Measurements from ENCODE around the gene UNC13C. TPM values are rescaled to one million over a fixed set of nuclear protein-coding genes. Genes with fewer than 3 reads are reported as not detected.

Gene UNC13C
- total RNA-seq, 4 donors from 2014 or later = under 0.01 to 0.30 (median 0.21) TPM; not detected in 1

DNA sequence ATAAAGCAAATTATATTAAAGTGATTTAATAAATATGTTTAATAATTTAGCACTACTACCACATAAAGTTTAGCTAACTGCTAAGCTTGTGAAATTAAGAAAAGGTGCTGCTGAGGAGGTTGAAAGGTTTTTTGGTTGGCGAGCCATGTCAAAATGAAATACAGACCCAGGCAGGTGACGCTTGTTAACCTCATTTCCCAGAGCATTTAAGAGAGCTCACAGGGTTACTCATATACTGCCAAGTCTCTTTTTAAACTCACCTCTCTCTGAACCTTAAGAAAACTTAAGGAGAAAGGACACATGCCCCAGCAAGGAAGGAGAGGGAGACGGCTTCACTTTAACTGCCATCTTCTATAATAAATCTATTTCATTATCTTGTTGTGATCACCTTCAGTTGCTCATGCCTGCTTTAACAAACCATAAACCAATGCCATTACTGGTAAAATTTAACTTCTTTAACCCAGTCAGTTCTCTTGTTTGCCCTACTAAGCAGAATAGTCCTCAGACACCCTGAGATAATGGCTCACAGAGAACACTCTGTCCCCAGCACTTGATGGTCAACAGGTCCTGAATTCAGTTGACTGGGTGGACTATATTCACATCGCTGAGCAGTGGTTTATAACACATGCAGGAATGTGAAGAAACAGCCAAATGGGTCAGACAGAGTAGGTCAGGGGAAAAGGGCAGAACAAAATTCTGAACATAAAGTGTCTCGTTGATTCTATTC is 540.1 kb downstream of the UNC13C start:
- Histone ChIP-seq H3K9me3 (peaks cover 0 to 3% (median 0%) of the 10 kb centered on the region in 4 donors), H3K27me3 (no peaks in the 10 kb centered on the region), H3K4me1 (peaks cover 0 to 25% (median 7%) of the 10 kb centered on the region in 4 donors), H3K4me3 (no peak overlapping the region), H3K27ac (no peak overlapping the region), H3K36me3 (no peaks in the 10 kb centered on the region)
- DNase-seq (ENCODE audit: low spot score in 2 of 2) = no peak
- peak in 1 of 2 donors; percentile 7 for TF ChIP-seq EP300 (IDR thresholded peaks at IDR 0.05)
- TF ChIP-seq, protein P1, sequence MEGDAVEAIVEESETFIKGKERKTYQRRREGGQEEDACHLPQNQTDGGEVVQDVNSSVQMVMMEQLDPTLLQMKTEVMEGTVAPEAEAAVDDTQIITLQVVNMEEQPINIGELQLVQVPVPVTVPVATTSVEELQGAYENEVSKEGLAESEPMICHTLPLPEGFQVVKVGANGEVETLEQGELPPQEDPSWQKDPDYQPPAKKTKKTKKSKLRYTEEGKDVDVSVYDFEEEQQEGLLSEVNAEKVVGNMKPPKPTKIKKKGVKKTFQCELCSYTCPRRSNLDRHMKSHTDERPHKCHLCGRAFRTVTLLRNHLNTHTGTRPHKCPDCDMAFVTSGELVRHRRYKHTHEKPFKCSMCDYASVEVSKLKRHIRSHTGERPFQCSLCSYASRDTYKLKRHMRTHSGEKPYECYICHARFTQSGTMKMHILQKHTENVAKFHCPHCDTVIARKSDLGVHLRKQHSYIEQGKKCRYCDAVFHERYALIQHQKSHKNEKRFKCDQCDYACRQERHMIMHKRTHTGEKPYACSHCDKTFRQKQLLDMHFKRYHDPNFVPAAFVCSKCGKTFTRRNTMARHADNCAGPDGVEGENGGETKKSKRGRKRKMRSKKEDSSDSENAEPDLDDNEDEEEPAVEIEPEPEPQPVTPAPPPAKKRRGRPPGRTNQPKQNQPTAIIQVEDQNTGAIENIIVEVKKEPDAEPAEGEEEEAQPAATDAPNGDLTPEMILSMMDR (IDR thresholded peaks at IDR 0.05) = no peak
- WGBS, 2 donors = 42 to 53% methylated on average over 5 of the region's 5 CpGs

DNA sequence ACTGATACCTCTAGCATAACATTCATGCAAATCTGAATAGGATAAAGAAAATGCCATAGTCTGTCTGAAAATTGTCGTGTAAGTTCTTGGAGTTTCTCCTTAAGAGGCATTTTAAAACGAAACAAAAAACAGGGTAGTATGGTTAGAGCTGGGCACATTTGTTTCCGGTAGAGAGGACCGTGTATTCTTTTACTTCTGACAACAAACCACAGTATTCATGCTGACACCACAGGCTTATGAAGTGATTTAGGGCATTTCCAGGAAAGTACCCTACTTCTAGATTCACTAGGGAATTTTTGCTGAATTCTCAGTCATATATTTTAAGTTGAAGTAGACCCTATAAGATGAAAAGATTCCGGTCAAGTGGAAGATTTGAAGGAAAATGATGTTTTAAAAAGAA is 541.3 kb downstream of the UNC13C start:
- DNase-seq (ENCODE audit: low spot score in 2 of 2) = no peak
- TF ChIP-seq, protein P1 (IDR thresholded peaks at IDR 0.05) = no peak
- TF ChIP-seq POLR2A (IDR thresholded peaks at IDR 0.05) (no peak), EP300 (IDR thresholded peaks at IDR 0.05) (no peak)
- H3K27ac ChIP-seq = no peak overlapping the region
- H3K9me3 ChIP-seq = peaks cover 0 to 3% (median 0%) of the 10 kb centered on the region in 4 donors
- H3K27me3 ChIP-seq = no peaks in the 10 kb centered on the region
- WGBS, 2 donors = 46 to 54% methylated on average over 5 of the region's 5 CpGs
- H3K36me3 ChIP-seq = no peaks in the 10 kb centered on the region
- H3K4me3 ChIP-seq = no peak overlapping the region
- peaks cover 0 to 25% (median 7%) of the 10 kb centered on the region in 4 donors for H3K4me1 ChIP-seq

DNA sequence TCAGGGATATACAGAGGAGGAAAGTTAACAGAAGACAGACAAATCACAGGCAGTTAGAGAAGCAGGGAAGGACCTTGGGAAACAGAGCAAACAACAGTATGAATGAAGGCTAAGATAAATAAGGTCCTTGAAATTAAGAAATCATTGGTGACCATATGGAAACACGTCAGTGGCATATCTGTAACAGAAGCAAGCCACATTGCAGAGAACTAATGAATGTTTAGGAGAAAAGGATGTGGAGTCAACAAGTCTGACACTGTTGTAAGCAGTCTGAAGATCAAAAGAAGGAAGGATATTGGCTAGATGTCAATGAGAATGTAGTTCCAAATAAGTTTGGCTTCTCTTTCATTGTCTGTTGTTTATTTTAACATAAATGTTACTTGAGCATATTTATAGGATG is 542.4 kb downstream of the UNC13C start:
- TF ChIP-seq POLR2A (IDR thresholded peaks at IDR 0.05) = no peak
- no peak for TF ChIP-seq EP300 (IDR thresholded peaks at IDR 0.05)
- TF ChIP-seq, protein P1 (IDR thresholded peaks at IDR 0.05) = no peak
- Histone ChIP-seq H3K27ac (no peak overlapping the region), H3K9me3 (peaks cover 0 to 3% (median 0%) of the 10 kb centered on the region in 4 donors), H3K4me1 (peaks cover 0 to 25% (median 7%) of the 10 kb centered on the region in 4 donors), H3K36me3 (no peaks in the 10 kb centered on the region), H3K27me3 (no peaks in the 10 kb centered on the region), H3K4me3 (no peak overlapping the region)
- WGBS, 2 donors = 77 to 89% methylated on average over 1 of the region's 1 CpG
- DNase-seq (ENCODE audit: low spot score in 2 of 2) = no peak

DNA sequence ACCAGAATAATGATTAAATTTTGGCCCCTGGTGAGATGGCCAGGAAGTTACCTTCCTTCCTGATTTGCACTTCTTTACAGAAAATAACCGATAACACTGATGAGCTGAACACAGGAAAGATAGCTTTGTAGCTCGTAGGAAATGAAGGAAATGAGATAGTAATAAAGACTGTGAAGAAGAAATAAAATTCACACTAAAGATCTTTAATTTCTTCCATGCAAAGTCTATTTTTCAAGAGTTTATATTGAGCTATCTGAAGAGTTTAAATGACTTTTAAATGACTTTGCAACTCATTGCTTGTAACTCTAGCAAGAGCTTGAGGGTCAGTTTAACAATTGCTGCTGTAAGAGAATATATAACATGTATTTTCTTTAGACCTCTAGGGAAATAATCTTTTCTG is 543.0 kb downstream of the UNC13C start:
- Histone ChIP-seq H3K4me3 (no peak overlapping the region), H3K27me3 (no peaks in the 10 kb centered on the region), H3K9me3 (peaks cover 0 to 3% (median 0%) of the 10 kb centered on the region in 4 donors), H3K4me1 (peaks cover 0 to 25% (median 7%) of the 10 kb centered on the region in 4 donors), H3K27ac (no peak overlapping the region), H3K36me3 (no peaks in the 10 kb centered on the region)
- 75 to 80% methylated on average over 2 of the region's 2 CpGs for WGBS, 2 donors
- no peak for DNase-seq (ENCODE audit: low spot score in 2 of 2)
- TF ChIP-seq POLR2A (IDR thresholded peaks at IDR 0.05) (no peak), EP300 (IDR thresholded peaks at IDR 0.05) (no peak)
- TF ChIP-seq, protein P1 (IDR thresholded peaks at IDR 0.05) = no peak

DNA sequence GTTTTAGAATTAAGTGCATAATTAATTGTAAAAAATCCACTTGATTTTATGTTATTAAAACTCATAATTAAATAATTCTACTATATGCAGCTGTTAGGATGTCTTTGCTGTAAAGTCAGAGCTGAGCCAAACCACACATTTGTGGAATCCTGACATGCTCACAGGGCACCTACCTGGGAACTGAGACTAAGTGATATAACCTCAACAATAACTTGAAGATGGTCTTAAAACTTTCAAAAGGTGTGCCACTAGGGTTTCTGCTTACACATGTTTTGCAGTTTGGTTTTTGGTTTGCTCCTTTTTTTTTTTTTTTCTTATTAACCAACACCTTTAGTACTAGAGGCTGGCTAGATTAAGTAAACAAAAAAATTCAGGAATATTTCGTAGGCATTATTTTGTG is 549.8 kb downstream of the UNC13C start:
- TF ChIP-seq EP300 (IDR thresholded peaks at IDR 0.05) (no peak), POLR2A (IDR thresholded peaks at IDR 0.05) (no peak)
- TF ChIP-seq, protein P1 (IDR thresholded peaks at IDR 0.05) = no peak
- Histone ChIP-seq H3K4me1 (no peaks in the 10 kb centered on the region), H3K4me3 (no peak overlapping the region), H3K9me3 (peaks cover 0 to 2% (median 0%) of the 10 kb centered on the region in 4 donors), H3K27me3 (no peaks in the 10 kb centered on the region), H3K36me3 (no peaks in the 10 kb centered on the region), H3K27ac (no peak overlapping the region)
- no peak for DNase-seq (ENCODE audit: low spot score in 2 of 2)
- 83 to 92% methylated on average over 1 of the region's 1 CpG for whole genome bisulfite sequencing, 2 donors

All from tibial nerve (tissue), 4 donors.